ENCODE results near the gene DPP10. TPM values are rescaled to one million over a fixed set of nuclear protein-coding genes. Genes with fewer than 3 reads are reported as not detected.

The DPP10 gene
- total and polyA plus RNA-seq, 2 of the 13 experiments (the other 11 are each of a cell fraction or from before 2014, with no cell fraction given), result 0.95 to 1.7 TPM

GRCh38 chr2:114864901-114865300 is 422.5 kb downstream of the DPP10 start (continued):
- no peak for TF ChIP-seq DRAP1 (CRISPR knock-in tag; IDR thresholded peaks at IDR 0.05)

- H3K4me1 ChIP-seq (ENCODE audit: insufficient read depth, low read length), result no peaks in the 10 kb centered on the region
- no peaks in the 10 kb centered on the region for H3K79me2 ChIP-seq (ENCODE audit: insufficient read depth, low read length)
- H2AFZ ChIP-seq (ENCODE audit: low read length), result no peak overlapping the region
- in situ Hi-C loops (cut with HindIII; ENCODE audit: extremely low pct_ligation_motif_present, low pct_unique_long_range_greater_than_20kb) (no loop called here), intact Hi-C loops (cut with micrococcal nuclease; ENCODE audit: unreplicated experiment) (no loop called here)
- CTCF ChIA-PET (ENCODE audit: low intra/inter-chr PET ratio, low total read pairs), result no interaction called here
- WGBS (ENCODE audit: low lambda C conversion rate), result under 1% methylated on average over 3 of the region's 3 CpGs
- no TSS peak for BruUV-seq (replicated peaks)
- H3K9ac ChIP-seq (ENCODE audit: insufficient read depth, low read depth, low read length), result no peak overlapping the region
- no peak for FAIRE-seq
- H3K4me2 ChIP-seq (ENCODE audit: low read depth, low read length), result no peak overlapping the region
- no peaks in the 10 kb centered on the region for H3K36me3 ChIP-seq (replicated peaks in 1 of 2; ENCODE audit: control insufficient read depth in 1 of 2, insufficient read depth in 2 of 2, low read length in 2 of 2)
- POLR2A ChIA-PET, result no interaction called here
- no peak for DNase-seq (ENCODE audit: low spot score)
- 0 out of 2 replicates have a peak, but pooled peaks cover 15% of the 10 kb centered on the region for H3K9me3 ChIP-seq (ENCODE audit: low read length)
- H4K20me1 ChIP-seq (ENCODE audit: insufficient read depth, low read length), result no peaks in the 10 kb centered on the region
- no peak overlapping the region for H3K27ac ChIP-seq (ENCODE audit: extremely low read length, insufficient read depth, low read length)
- H3K4me3 ChIP-seq (replicated peaks in 1 of 3; ENCODE audit: insufficient read depth in 1 of 3, low read depth in 2 of 3, low read length in 3 of 3), result no peak overlapping the region
- H3K27me3 ChIP-seq (ENCODE audit: control insufficient read depth in 1 of 2, insufficient read depth in 2 of 2, low read length in 2 of 2), result no peaks in the 10 kb centered on the region
- ATAC-seq, result no peak
- no peak for TF ChIP-seq ZNF235 (CRISPR knock-in tag; IDR thresholded peaks at IDR 0.05; ENCODE audit: borderline replicate concordance)
- no peak for TF ChIP-seq ZIK1 (CRISPR knock-in tag; IDR thresholded peaks at IDR 0.05; ENCODE audit: borderline replicate concordance, low read depth)
- TF ChIP-seq NR3C1 (CRISPR knock-in tag; IDR thresholded peaks at IDR 0.05), result no peak
- TF ChIP-seq, protein P1, sequence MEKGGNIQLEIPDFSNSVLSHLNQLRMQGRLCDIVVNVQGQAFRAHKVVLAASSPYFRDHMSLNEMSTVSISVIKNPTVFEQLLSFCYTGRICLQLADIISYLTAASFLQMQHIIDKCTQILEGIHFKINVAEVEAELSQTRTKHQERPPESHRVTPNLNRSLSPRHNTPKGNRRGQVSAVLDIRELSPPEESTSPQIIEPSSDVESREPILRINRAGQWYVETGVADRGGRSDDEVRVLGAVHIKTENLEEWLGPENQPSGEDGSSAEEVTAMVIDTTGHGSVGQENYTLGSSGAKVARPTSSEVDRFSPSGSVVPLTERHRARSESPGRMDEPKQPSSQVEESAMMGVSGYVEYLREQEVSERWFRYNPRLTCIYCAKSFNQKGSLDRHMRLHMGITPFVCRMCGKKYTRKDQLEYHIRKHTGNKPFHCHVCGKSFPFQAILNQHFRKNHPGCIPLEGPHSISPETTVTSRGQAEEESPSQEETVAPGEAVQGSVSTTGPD (CRISPR knock-in tag; IDR thresholded peaks at IDR 0.05), result no peak
- TF ChIP-seq ZNF709 (CRISPR knock-in tag; IDR thresholded peaks at IDR 0.05), result no peak
- TF ChIP-seq DNMT3B (CRISPR knock-in tag; conservative IDR thresholded peaks at IDR 0.05), result no peak
- no peak for TF ChIP-seq FOXJ3 (CRISPR knock-in tag; IDR thresholded peaks at IDR 0.05; ENCODE audit: borderline replicate concordance)
- TF ChIP-seq BCL6 (CRISPR knock-in tag; IDR thresholded peaks at IDR 0.05), result no peak
- TF ChIP-seq CAMTA2 (CRISPR knock-in tag; IDR thresholded peaks at IDR 0.05; ENCODE audit: borderline replicate concordance), result no peak
- TF ChIP-seq NCOA2 (CRISPR knock-in tag; IDR thresholded peaks at IDR 0.05), result no peak
- no peak for TF ChIP-seq SRSF1 (optimal IDR thresholded peaks at IDR 0.05; ENCODE audit: low read depth, low read length)
- TF ChIP-seq, protein P2, sequence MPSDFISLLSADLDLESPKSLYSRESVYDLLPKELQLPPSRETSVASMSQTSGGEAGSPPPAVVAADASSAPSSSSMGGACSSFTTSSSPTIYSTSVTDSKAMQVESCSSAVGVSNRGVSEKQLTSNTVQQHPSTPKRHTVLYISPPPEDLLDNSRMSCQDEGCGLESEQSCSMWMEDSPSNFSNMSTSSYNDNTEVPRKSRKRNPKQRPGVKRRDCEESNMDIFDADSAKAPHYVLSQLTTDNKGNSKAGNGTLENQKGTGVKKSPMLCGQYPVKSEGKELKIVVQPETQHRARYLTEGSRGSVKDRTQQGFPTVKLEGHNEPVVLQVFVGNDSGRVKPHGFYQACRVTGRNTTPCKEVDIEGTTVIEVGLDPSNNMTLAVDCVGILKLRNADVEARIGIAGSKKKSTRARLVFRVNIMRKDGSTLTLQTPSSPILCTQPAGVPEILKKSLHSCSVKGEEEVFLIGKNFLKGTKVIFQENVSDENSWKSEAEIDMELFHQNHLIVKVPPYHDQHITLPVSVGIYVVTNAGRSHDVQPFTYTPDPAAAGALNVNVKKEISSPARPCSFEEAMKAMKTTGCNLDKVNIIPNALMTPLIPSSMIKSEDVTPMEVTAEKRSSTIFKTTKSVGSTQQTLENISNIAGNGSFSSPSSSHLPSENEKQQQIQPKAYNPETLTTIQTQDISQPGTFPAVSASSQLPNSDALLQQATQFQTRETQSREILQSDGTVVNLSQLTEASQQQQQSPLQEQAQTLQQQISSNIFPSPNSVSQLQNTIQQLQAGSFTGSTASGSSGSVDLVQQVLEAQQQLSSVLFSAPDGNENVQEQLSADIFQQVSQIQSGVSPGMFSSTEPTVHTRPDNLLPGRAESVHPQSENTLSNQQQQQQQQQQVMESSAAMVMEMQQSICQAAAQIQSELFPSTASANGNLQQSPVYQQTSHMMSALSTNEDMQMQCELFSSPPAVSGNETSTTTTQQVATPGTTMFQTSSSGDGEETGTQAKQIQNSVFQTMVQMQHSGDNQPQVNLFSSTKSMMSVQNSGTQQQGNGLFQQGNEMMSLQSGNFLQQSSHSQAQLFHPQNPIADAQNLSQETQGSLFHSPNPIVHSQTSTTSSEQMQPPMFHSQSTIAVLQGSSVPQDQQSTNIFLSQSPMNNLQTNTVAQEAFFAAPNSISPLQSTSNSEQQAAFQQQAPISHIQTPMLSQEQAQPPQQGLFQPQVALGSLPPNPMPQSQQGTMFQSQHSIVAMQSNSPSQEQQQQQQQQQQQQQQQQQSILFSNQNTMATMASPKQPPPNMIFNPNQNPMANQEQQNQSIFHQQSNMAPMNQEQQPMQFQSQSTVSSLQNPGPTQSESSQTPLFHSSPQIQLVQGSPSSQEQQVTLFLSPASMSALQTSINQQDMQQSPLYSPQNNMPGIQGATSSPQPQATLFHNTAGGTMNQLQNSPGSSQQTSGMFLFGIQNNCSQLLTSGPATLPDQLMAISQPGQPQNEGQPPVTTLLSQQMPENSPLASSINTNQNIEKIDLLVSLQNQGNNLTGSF (CRISPR knock-in tag; IDR thresholded peaks at IDR 0.05), result no peak
- TF ChIP-seq PPARG (CRISPR knock-in tag; conservative IDR thresholded peaks at IDR 0.05), result no peak
- TF ChIP-seq SKI (IDR thresholded peaks at IDR 0.05; ENCODE audit: partially characterized antibody), result no peak
- no peak for TF ChIP-seq ZNF335 (CRISPR knock-in tag; IDR thresholded peaks at IDR 0.05)
- TF ChIP-seq ZSCAN9 (CRISPR knock-in tag; IDR thresholded peaks at IDR 0.05; ENCODE audit: borderline replicate concordance), result no peak
- no peak for TF ChIP-seq SMYD3 (CRISPR knock-in tag; IDR thresholded peaks at IDR 0.05)
Measured at GRCh38 chr2:114880046-114880445, 437.6 kb downstream of the DPP10 start.

Data from HepG2 (cell line).